Measurements from ENCODE around the gene OR1K1. TPM values are rescaled to one million over a fixed set of nuclear protein-coding genes. Genes with fewer than 3 reads are reported as not detected.

The OR1K1 gene
- total and polyA plus RNA-seq, 9 of the 15 experiments (the other 6 are each of a cell fraction or from before 2014, with no cell fraction given): not detected

GRCh38 chr9:122797316-122798063, 2.4 kb upstream of the OR1K1 start (continued):
- TF ChIP-seq CUX1 (CRISPR knock-in tag; IDR thresholded peaks at IDR 0.05) (no peak), FOXJ3 (CRISPR knock-in tag; IDR thresholded peaks at IDR 0.05) (no peak), SMARCB1 (IDR thresholded peaks at IDR 0.05; ENCODE audit: insufficient read length, low read depth) (no peak), MXI1 (IDR thresholded peaks at IDR 0.05; ENCODE audit: low read depth, low read length) (no peak), SFPQ (IDR thresholded peaks at IDR 0.05; ENCODE audit: low read depth, low read length) (no peak), WHSC1 (IDR thresholded peaks at IDR 0.05; ENCODE audit: low read length) (no peak), RERE (CRISPR knock-in tag; IDR thresholded peaks at IDR 0.05; ENCODE audit: borderline replicate concordance) (no peak), BRD9 (IDR thresholded peaks at IDR 0.05; ENCODE audit: low read depth, partially characterized antibody) (no peak), HDAC6 (IDR thresholded peaks at IDR 0.05; ENCODE audit: low read depth, low read length) (no peak), SMAD1 (IDR thresholded peaks at IDR 0.05; ENCODE audit: low read depth, low read length, partially characterized antibody) (no peak), ZBTB26 (CRISPR knock-in tag; IDR thresholded peaks at IDR 0.05) (no peak)
